K562 (cell line): Measurements from ENCODE around the gene ADAM22. TPM values are rescaled to one million over a fixed set of nuclear protein-coding genes. Genes with fewer than 3 reads are reported as not detected.

Experiments used
- ATAC-seq: fragments of 200-7000 bp; cut with Tn5 transposase; 3 replicates; pipeline ENCODE4 v1.9.1; 2020; ENCODE audit warnings: moderate library complexity
- BruUV-seq: library from RNA; stranded (reverse); fragments of 400-500 nt; replicated peaks from 2 replicates; lab custom pipeline; 2021; lab: Mats Ljungman, UMichigan
- CTCF ChIA-PET: fragments of 300-600 bp; formaldehyde crosslinking; extraction: SDS; loops from one replicate; lab custom pipeline; 2021; ENCODE audit warnings: low intra/inter-chr PET ratio; lab: Yijun Ruan, JAX
- POLR2A ChIA-PET: fragments of 300-600, 350-650 bp; sonication (Branson Sonifier 250); formaldehyde crosslinking; extraction: SDS; loops from one replicate; lab custom pipeline; 2021; ENCODE audit warnings: antibody characterized with exemption, inconsistent platforms; lab: Yijun Ruan, JAX
- DNase-seq, 4 experiments: peaks; one replicate each; pipeline versions ENCODE4 v3.0.0 to v3.0.0-alpha.2; 2011 to 2018; ENCODE audit warnings: low spot score in 3 of 4, mixed read lengths in 3 of 4; ENCODE audit errors: extremely low read depth in 1 of 4
- FAIRE-seq: peaks from 2 replicates; lab custom pipeline; 2011; peaks lifted over from hg19 to GRCh38; lab: Jason Lieb, UNC
- H2AFZ ChIP-seq: 2 replicates; pipeline ENCODE4 v1.6.0; 2011; ENCODE audit warnings: low read depth, low read length, control low read depth, inconsistent platforms
- H3K27ac ChIP-seq: fragments of 200-600 bp; 3 replicates; pipeline ENCODE4 v1.8.0; 2011; ENCODE audit warnings: low read depth, mild to moderate bottlenecking, control low read depth, inconsistent platforms, low read length, moderate library complexity, mixed read lengths; ENCODE audit errors: extremely low read depth
- H3K27me3 ChIP-seq, 2 experiments: fragments of 300-600 bp in 1 of 2; 2 replicates in 1 of 2; 3 replicates in 1 of 2; pipeline versions ENCODE4 v1.6.0 to v1.8.0; 2011; ENCODE audit warnings: inconsistent platforms in 2 of 2, low read length in 2 of 2, mild to moderate bottlenecking in 1 of 2, mixed read lengths in 1 of 2, moderate library complexity in 1 of 2; ENCODE audit not compliant: control insufficient read depth in 2 of 2, insufficient read depth in 2 of 2
- H3K36me3 ChIP-seq: fragments of 300-600 bp; 3 replicates; pipeline ENCODE4 v1.8.0; 2011; ENCODE audit warnings: mild to moderate bottlenecking, low read length, inconsistent platforms; ENCODE audit not compliant: control insufficient read depth, insufficient read depth
- H3K4me1 ChIP-seq, 2 experiments: fragments of 200-600 bp in 1 of 2; replicated peaks in 1 of 2; 2 replicates in 1 of 2; 3 replicates in 1 of 2; pipeline versions ENCODE4 v1.5.1 to v1.8.0; 2011; ENCODE audit warnings: inconsistent platforms in 2 of 2, low read length in 2 of 2, mild to moderate bottlenecking in 1 of 2, mixed read lengths in 1 of 2, moderate library complexity in 1 of 2; ENCODE audit not compliant: control insufficient read depth in 2 of 2, insufficient read depth in 2 of 2
- H3K4me2 ChIP-seq: 2 replicates; pipeline ENCODE4 v1.6.1; 2011; ENCODE audit warnings: low read length, control low read depth, inconsistent platforms, mixed read lengths; ENCODE audit not compliant: insufficient read depth
- H3K4me3 ChIP-seq: fragments of 200-600 bp; sonication (generic), shearing (Covaris generic); 2 replicates; pipeline ENCODE4 v1.5.1; 2016; ENCODE audit warnings: control low read depth, inconsistent platforms
- H3K79me2 ChIP-seq: fragments of 200-600 bp; 3 replicates; pipeline ENCODE4 v1.8.0; 2011; ENCODE audit warnings: low read length, inconsistent platforms; ENCODE audit not compliant: control insufficient read depth, insufficient read depth
- H3K9ac ChIP-seq, 2 experiments: 2 replicates each; pipeline versions ENCODE4 v1.6.0 to v1.6.1; 2011; ENCODE audit warnings: low read depth in 2 of 2, low read length in 2 of 2, control low read depth in 1 of 2, inconsistent platforms in 1 of 2, mild to moderate bottlenecking in 1 of 2, mixed read lengths in 1 of 2; ENCODE audit not compliant: insufficient read depth in 1 of 2
- H3K9me1 ChIP-seq: one replicate; pipeline ENCODE4 v1.6.0; 2011; ENCODE audit warnings: inconsistent platforms, mild to moderate bottlenecking, low read length, moderate library complexity; ENCODE audit not compliant: control insufficient read depth, insufficient read depth
- H3K9me3 ChIP-seq: replicated peaks from 2 replicates; pipeline ENCODE4 v1.5.1; 2011; ENCODE audit warnings: low read depth, low read length, inconsistent platforms; ENCODE audit not compliant: control insufficient read depth, insufficient read depth
- H4K20me1 ChIP-seq: replicated peaks from 2 replicates; pipeline ENCODE4 v1.6.1; 2011; ENCODE audit warnings: low read length, inconsistent platforms, mixed read lengths; ENCODE audit not compliant: control insufficient read depth, insufficient read depth
- ETV5 ChIP-seq: sonication (generic); formaldehyde crosslinking; IDR thresholded peaks from 2 replicates; pipeline ENCODE4 v1.4.0; 2020; ENCODE audit warnings: low read depth, mild to moderate bottlenecking, missing genetic modification reagents
- FOXA1 ChIP-seq: fragments of 450-650 bp; IDR thresholded peaks from 2 replicates; pipeline ENCODE4 v1.6.1; 2016; ENCODE audit warnings: mild to moderate bottlenecking, borderline replicate concordance
- GABPB2 ChIP-seq: fragments of 250-450 bp; sonication (Bioruptor Pico); conservative IDR thresholded peaks from 2 replicates; pipeline ENCODE4 v1.5.1; 2021; ENCODE audit warnings: mild to moderate bottlenecking
- GTF2E2 ChIP-seq: fragments of 200-800 bp; sonication (Bioruptor generic); IDR thresholded peaks from 2 replicates; pipeline ENCODE4 v1.6.1; 2016; ENCODE audit warnings: missing genetic modification characterization, missing compliant biosample characterization
- LEF1 ChIP-seq: fragments of 450-650 bp; IDR thresholded peaks from 2 replicates; pipeline ENCODE4 v1.6.1; 2016; ENCODE audit warnings: mild to moderate bottlenecking
- MAX ChIP-seq: sonication (generic); formaldehyde crosslinking; IDR thresholded peaks from 2 replicates; pipeline ENCODE4 v1.9.0; 2022; ENCODE audit warnings: mild to moderate bottlenecking, missing genetic modification reagents
- TAF15 ChIP-seq: fragments of 200-400 bp; formaldehyde crosslinking; IDR thresholded peaks from 2 replicates; pipeline ENCODE4 v1.6.1; 2017; ENCODE audit warnings: mild to moderate bottlenecking, low read depth, low read length, moderate library complexity
- TFAM ChIP-seq: fragments of 250-450 bp; sonication (Bioruptor Pico); conservative IDR thresholded peaks from 2 replicates; pipeline ENCODE4 v1.5.0; 2021; ENCODE audit warnings: mild to moderate bottlenecking, moderate library complexity
- ZBTB43 ChIP-seq: sonication (generic); formaldehyde crosslinking; IDR thresholded peaks from 2 replicates; pipeline ENCODE4 v1.8.0; 2023; ENCODE audit warnings: mild to moderate bottlenecking, missing genetic modification reagents
- ZBTB8A ChIP-seq: fragments of 450-650 bp; IDR thresholded peaks from 2 replicates; pipeline ENCODE4 v1.6.1; 2018; ENCODE audit warnings: mild to moderate bottlenecking, moderate library complexity; ENCODE audit not compliant: partially characterized antibody
- ZNF24 ChIP-seq: fragments of 450-650 bp; IDR thresholded peaks from 2 replicates; pipeline ENCODE4 v1.6.1; 2016
- ZNF507 ChIP-seq: conservative IDR thresholded peaks from 2 replicates; pipeline ENCODE4 v1.6.1; 2017; ENCODE audit warnings: missing genetic modification characterization, missing compliant biosample characterization
- ZNF512 ChIP-seq: IDR thresholded peaks from 2 replicates; pipeline ENCODE4 v1.6.1; 2016; ENCODE audit warnings: missing genetic modification characterization, missing compliant biosample characterization
- ZZZ3 ChIP-seq: fragments of 450-650 bp; IDR thresholded peaks from 2 replicates; pipeline ENCODE4 v1.6.1; 2016; ENCODE audit warnings: antibody characterized with exemption, mild to moderate bottlenecking, moderate library complexity
- WGBS: fragments of 100-300 bp; shearing (Covaris generic); methylation state at CpG from one replicate; pipeline ENCODE4 v1.1.6; 2016; ENCODE audit warnings: low coverage, mixed read lengths; ENCODE audit not compliant: insufficient coverage; ENCODE audit errors: missing lambda C conversion rate; 5-methylcytosine and 5-hydroxymethylcytosine counted together
- in situ Hi-C: fragments of 300-500 bp; cut with MboI; formaldehyde crosslinking; loops from 4 replicates; pipeline ENCODE4 v1.15.0; 2018; ENCODE audit warnings: inconsistent platforms, mixed read lengths
- intact Hi-C: fragments of 100-400 bp; cut with micrococcal nuclease; formaldehyde crosslinking; loops from 2 replicates; pipeline ENCODE4 v1.14.2; 2022
- polyA plus RNA-seq, 8 experiments: library from polyadenylated mRNA; depleted of rRNA in 4 of 8; stranded (reverse) in 5 of 8; unstranded in 3 of 8; fragments of >200 nt; fragmentation: Nextera tagmentation in 2 of 8; fragmentation: Illumina TruSeq in 1 of 8; extraction: Ambion mirVana in 2 of 8; extraction: Trizol in 1 of 8; gene quantifications; 2 replicates each; pipeline versions ENCODE4 v1.2.1 to v1.2.3, GENCODE V29; 2011 to 2014; ENCODE audit warnings: inconsistent platforms in 1 of 8, missing spikeins in 1 of 8
- total RNA-seq, 7 experiments: library from RNA; depleted of rRNA in 6 of 7; stranded (reverse); fragments of >200 nt in 6 of 7; fragmentation: Illumina TruSeq in 2 of 7; extraction: Trizol in 2 of 7; gene quantifications; 2 replicates each; pipeline versions ENCODE4 v1.2.1 to v1.2.3, GENCODE V29; 2011 to 2021; ENCODE audit warnings: low replicate concordance in 1 of 7
- TF ChIP-seq, protein P1 (sequence below): fragments of 450-650 bp; formaldehyde crosslinking; IDR thresholded peaks from 2 replicates; pipeline ENCODE4 v1.4.0; 2020; ENCODE audit warnings: mild to moderate bottlenecking
- TF ChIP-seq, protein P2 (sequence below): sonication (generic); IDR thresholded peaks from 2 replicates; pipeline ENCODE4 v1.6.1; 2016

Gene ADAM22
- total and polyA plus RNA-seq, 9 of the 15 experiments (the other 6 are each of a cell fraction or from before 2014, with no cell fraction given): 0.01 to 0.58 (median 0.18) TPM

GRCh38 chr7:88075216-88075615 is 141.2 kb downstream of the ADAM22 start:
- WGBS: 6% methylated on average over 2 of the region's 2 CpGs
- no peak for ATAC-seq
- CTCF ChIA-PET: no interaction called here

More at GRCh38 chr7:88075216-88075615, 141.2 kb downstream of the ADAM22 start:
- DNase-seq (no peak), FAIRE-seq (no peak)
- Histone ChIP-seq H3K9ac (no peak overlapping the region), H2AFZ (no peak overlapping the region), H3K9me1 (no peaks in the 10 kb centered on the region), H3K27ac (no peak overlapping the region), H3K4me1 (no peaks in the 10 kb centered on the region), H4K20me1 (no peaks in the 10 kb centered on the region), H3K4me2 (no peak overlapping the region), H3K27me3 (no peaks in the 10 kb centered on the region), H3K9me3 (no peaks in the 10 kb centered on the region), H3K79me2 (no peaks in the 10 kb centered on the region), H3K36me3 (no peaks in the 10 kb centered on the region), H3K4me3 (no peak overlapping the region)
- POLR2A ChIA-PET: no interaction called here
- no peak for TF ChIP-seq MAX (CRISPR knock-in tag)
- TF ChIP-seq FOXA1: no peak
- TF ChIP-seq TFAM (CRISPR knock-in tag): no peak
- no peak for TF ChIP-seq ZNF24
- TF ChIP-seq GABPB2 (CRISPR knock-in tag): no peak
- no peak for TF ChIP-seq ETV5 (CRISPR knock-in tag)
- TF ChIP-seq, protein P1, sequence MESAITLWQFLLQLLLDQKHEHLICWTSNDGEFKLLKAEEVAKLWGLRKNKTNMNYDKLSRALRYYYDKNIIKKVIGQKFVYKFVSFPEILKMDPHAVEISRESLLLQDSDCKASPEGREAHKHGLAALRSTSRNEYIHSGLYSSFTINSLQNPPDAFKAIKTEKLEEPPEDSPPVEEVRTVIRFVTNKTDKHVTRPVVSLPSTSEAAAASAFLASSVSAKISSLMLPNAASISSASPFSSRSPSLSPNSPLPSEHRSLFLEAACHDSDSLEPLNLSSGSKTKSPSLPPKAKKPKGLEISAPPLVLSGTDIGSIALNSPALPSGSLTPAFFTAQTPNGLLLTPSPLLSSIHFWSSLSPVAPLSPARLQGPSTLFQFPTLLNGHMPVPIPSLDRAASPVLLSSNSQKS (CRISPR knock-in tag): no peak
- TF ChIP-seq, protein P2, sequence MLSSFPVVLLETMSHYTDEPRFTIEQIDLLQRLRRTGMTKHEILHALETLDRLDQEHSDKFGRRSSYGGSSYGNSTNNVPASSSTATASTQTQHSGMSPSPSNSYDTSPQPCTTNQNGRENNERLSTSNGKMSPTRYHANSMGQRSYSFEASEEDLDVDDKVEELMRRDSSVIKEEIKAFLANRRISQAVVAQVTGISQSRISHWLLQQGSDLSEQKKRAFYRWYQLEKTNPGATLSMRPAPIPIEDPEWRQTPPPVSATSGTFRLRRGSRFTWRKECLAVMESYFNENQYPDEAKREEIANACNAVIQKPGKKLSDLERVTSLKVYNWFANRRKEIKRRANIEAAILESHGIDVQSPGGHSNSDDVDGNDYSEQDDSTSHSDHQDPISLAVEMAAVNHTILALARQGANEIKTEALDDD: no peak
- no peak for TF ChIP-seq ZNF512
- no peak for TF ChIP-seq TAF15
- no peak for TF ChIP-seq GTF2E2 (tag)
- TF ChIP-seq ZBTB8A: no peak
- no peak for TF ChIP-seq ZNF507 (tag)
- no peak for TF ChIP-seq ZBTB43 (CRISPR knock-in tag)
- no peak for TF ChIP-seq LEF1
- no peak for TF ChIP-seq ZZZ3
- intact Hi-C loops (no loop called here), in situ Hi-C loops (no loop called here)
- BruUV-seq: no TSS peak
